MCF 10A (cell line): ENCODE measurements around the gene CSNK1G1. TPM values are rescaled to one million over a fixed set of nuclear protein-coding genes. Genes with fewer than 3 reads are reported as not detected.
"Not testable (repeated sequence)": the region's sequence is repeated elsewhere in the genome, so short reads cannot be mapped to it uniquely, and the experiment has no call there.

Source experiments
- Bru-seq: library from RNA; stranded (reverse); fragments of 400-500 nt; gene quantifications from one replicate; lab custom pipeline; 2021; lab: Mats Ljungman, UMichigan
- BruChase-seq, 2 experiments: library from RNA; stranded (reverse); fragments of 400-500 nt; gene quantifications; one replicate each; lab custom pipeline; 2021; lab: Mats Ljungman, UMichigan
- BruUV-seq: library from RNA; stranded (reverse); fragments of 400-500 nt; replicated peaks from 2 replicates; lab custom pipeline; 2021; lab: Mats Ljungman, UMichigan
- CTCF ChIA-PET: fragments of 300-600 bp; sonication (Branson Sonifier 250); formaldehyde crosslinking; extraction: SDS; loops from one replicate; lab custom pipeline; 2021; ENCODE audit warnings: antibody characterized with exemption, inconsistent platforms; lab: Yijun Ruan, JAX
- POLR2A ChIA-PET: fragments of 300-600, 350-650 bp; sonication (Branson Sonifier 250); formaldehyde crosslinking; extraction: SDS; loops from one replicate; lab custom pipeline; 2020; ENCODE audit warnings: antibody characterized with exemption, inconsistent platforms; lab: Yijun Ruan, JAX
- DNase-seq: peaks from one replicate; pipeline ENCODE4 v3.0.0-alpha.2; 2018; ENCODE audit not compliant: unreplicated experiment
- H3K27ac Mint-ChIP-seq: one replicate; pipeline ENCODE4 v1.8.0; 2022; ENCODE audit warnings: mild to moderate bottlenecking, low read depth, mixed read lengths; ENCODE audit not compliant: unreplicated experiment
- H3K27me3 Mint-ChIP-seq: one replicate; pipeline ENCODE4 v1.8.0; 2022; ENCODE audit warnings: mixed read lengths; ENCODE audit not compliant: insufficient read depth, unreplicated experiment
- H3K36me3 Mint-ChIP-seq: one replicate; pipeline ENCODE4 v1.8.0; 2022; ENCODE audit warnings: mild to moderate bottlenecking, moderate library complexity, mixed read lengths; ENCODE audit not compliant: insufficient read depth, unreplicated experiment
- H3K4me1 Mint-ChIP-seq: one replicate; pipeline ENCODE4 v1.8.0; 2022; ENCODE audit warnings: mixed read lengths; ENCODE audit not compliant: insufficient read depth, unreplicated experiment
- H3K4me3 Mint-ChIP-seq: one replicate; pipeline ENCODE4 v1.8.0; 2022; ENCODE audit warnings: mild to moderate bottlenecking, moderate library complexity, mixed read lengths; ENCODE audit not compliant: unreplicated experiment
- H3K9me3 Mint-ChIP-seq: one replicate; pipeline ENCODE4 v1.8.0; 2022; ENCODE audit warnings: mixed read lengths; ENCODE audit not compliant: unreplicated experiment
- CTCF ChIP-seq: fragments of 200-600 bp; IDR thresholded peaks from one replicate; pipeline ENCODE4 v1.8.0; 2022; ENCODE audit warnings: antibody characterized with exemption, mild to moderate bottlenecking; ENCODE audit not compliant: unreplicated experiment
- intact Hi-C: fragments of 100-400 bp; cut with micrococcal nuclease; formaldehyde crosslinking; loops from 2 replicates; pipeline ENCODE4 v1.14.1; 2022
- long read RNA-seq: library from polyadenylated mRNA; stranded (forward); transcript quantifications from one replicate; pipeline ENCODE4 v2.0.0, GENCODE V29; 2022
- total RNA-seq: library from RNA; stranded (reverse); gene quantifications from 2 replicates; pipeline ENCODE4 v1.2.3, GENCODE V29; 2022

CSNK1G1 gene
- total RNA-seq (29.1 and 31.0 TPM in 2 replicates), Bru-seq, nascent RNA (percentile 83 among the genes with signal in this experiment), BruChase-seq, experiment 1, labeled RNA remaining after a 6-hour chase (percentile 88 among the genes with signal in this experiment), BruChase-seq, experiment 2, labeled RNA remaining after a 2-hour chase (percentile 91 among the genes with signal in this experiment)
- long read RNA-seq, full-length matches to known transcripts: 4 of 13 reads
- long read RNA-seq, partial matches to known transcripts: 2 of 13 reads
- long read RNA-seq, other reads (novel, unspliced or antisense): 7 of 13 reads

- no peaks in the 10 kb centered on the region for H3K9me3 Mint-ChIP-seq
- intact Hi-C loops: loop anchor here (1.0 kb wide), 2 partner anchors 147 to 193 kb away; partner anchors contain the start of gene PPIB
- peak within 1 kb of the TSS; percentile 95 for H3K27ac Mint-ChIP-seq
- H3K4me3 Mint-ChIP-seq: peak within 1 kb of the TSS; percentile 85
- H3K4me1 Mint-ChIP-seq: peaks cover 12% of the 10 kb centered on the region
- H3K27me3 Mint-ChIP-seq: no peaks in the 10 kb centered on the region
- peak; percentile 96 for DNase-seq
- ChIA-PET POLR2A (interaction anchor here (0.6 to 6.7 kb wide), 16 partner anchors 10 to 267 kb away, joined by 3 to 54 read pairs (median 4); partner anchors contain the start of genes PPIB and TRIP4), CTCF (interaction anchor here (0.6 to 2.1 kb wide), 9 partner anchors 11 to 326 kb away, joined by 3 to 9 read pairs (median 3); no protein-coding TSS in a partner anchor)
- no TSS peak for BruUV-seq
- TF ChIP-seq CTCF: peak; percentile 62
- H3K36me3 Mint-ChIP-seq: peaks cover 32% of the 10 kb centered on the region
Observed at GRCh38 chr15:64355944-64356709, at the start of gene CSNK1G1. TSS of gene CSNK1G1 (minus strand) at chr15:64356173. CDS start at chr15:64300499, 55,674 bp downstream.

DNA sequence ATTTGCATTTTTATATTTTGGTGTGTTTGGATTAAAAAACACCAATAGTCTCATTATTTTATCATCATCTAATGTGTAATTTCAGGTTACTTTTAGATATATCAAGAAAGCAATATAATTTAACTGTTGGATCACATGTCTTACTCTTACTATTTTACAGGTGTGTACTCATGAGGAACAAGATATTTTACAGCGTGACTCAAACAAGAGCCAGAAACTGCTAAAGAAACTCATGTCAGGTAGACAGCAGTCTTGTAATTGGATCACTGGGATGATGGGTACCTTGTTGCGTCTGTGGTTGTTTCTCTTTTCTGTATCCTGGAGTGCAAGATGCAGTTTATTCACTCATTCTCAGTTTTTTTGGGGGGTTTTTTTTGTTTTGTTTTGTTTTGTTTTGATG lies 44.6 kb upstream of the CSNK1G1 start:
- ChIA-PET POLR2A (no interaction called here), CTCF (no interaction called here)
- Mint-ChIP-seq H3K36me3 (peaks cover 87% of the 10 kb centered on the region), H3K27ac (peak overlapping the region; percentile 12), H3K9me3 (no peaks in the 10 kb centered on the region), H3K4me1 (no peaks in the 10 kb centered on the region), H3K4me3 (no peak overlapping the region), H3K27me3 (no peaks in the 10 kb centered on the region)
- no peak for DNase-seq
- no TSS peak for BruUV-seq
- intact Hi-C loops: no loop called here
- TF ChIP-seq CTCF: no peak

DNA sequence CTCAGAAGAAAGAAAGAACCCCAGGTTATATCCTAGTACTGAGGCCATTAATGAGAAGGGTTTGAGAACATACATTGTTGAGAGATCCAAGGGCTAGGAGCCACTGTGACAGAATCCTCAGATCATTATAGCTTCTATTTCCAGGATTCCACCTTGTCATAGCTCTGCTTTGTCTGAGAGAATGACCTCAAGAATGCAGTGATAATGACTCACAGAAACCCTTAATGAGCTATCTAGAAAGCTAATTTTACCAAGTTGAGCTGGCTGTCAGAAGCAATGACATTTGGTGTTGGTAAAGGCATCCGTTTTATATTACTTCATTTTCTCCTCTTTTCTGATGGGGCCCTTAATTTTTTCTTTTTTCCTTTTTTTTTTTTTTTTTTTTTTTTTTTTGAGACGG lies 42.6 kb upstream of the CSNK1G1 start:
- Mint-ChIP-seq H3K9me3 (no peaks in the 10 kb centered on the region), H3K27me3 (no peaks in the 10 kb centered on the region), H3K4me1 (no peaks in the 10 kb centered on the region), H3K36me3 (peaks cover 91% of the 10 kb centered on the region), H3K27ac (no peak overlapping the region), H3K4me3 (no peak overlapping the region)
- no TSS peak for BruUV-seq
- CTCF ChIA-PET: interaction anchor here (1.0 to 1.7 kb wide), 2 partner anchors 25 to 27 kb away, joined by 5 to 7 read pairs; no protein-coding TSS in a partner anchor
- no peak for DNase-seq
- POLR2A ChIA-PET: interaction anchor here (0.6 to 1.1 kb wide), 3 partner anchors 14 to 84 kb away, joined by 3 to 4 read pairs (median 3); no protein-coding TSS in a partner anchor
- TF ChIP-seq CTCF: no peak
- intact Hi-C loops: no loop called here

- no peak for TF ChIP-seq CTCF
- Mint-ChIP-seq H3K27ac (peak overlapping the region; percentile 27), H3K36me3 (peaks cover 80% of the 10 kb centered on the region), H3K9me3 (no peaks in the 10 kb centered on the region), H3K27me3 (no peaks in the 10 kb centered on the region), H3K4me1 (no peaks in the 10 kb centered on the region), H3K4me3 (no peak overlapping the region)
- no peak for DNase-seq
- intact Hi-C loops: no loop called here
- ChIA-PET CTCF (no interaction called here), POLR2A (no interaction called here)
- BruUV-seq: no TSS peak
Observed at GRCh38 chr15:64396789-64397188, 40.8 kb upstream of the CSNK1G1 start.

DNA sequence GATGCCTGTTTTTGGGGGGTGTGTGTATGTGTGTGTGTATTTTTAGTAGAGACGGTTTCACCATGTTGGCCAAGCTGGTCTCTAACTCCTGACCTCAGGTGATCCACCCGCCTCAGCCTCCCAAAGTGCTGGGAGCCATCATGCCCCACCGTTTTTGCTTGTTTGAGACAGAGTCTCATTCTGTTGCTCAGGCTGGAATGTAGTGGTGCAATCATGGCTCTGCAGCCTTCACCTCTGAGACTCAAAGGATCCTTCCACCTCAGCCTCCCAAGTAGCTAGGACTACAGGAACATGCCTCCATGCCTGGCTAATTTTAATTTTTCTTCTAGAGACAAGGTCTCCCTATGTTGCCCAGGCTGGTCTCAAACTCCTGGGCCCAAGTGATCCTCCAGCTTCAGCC lies 36.5 kb upstream of the CSNK1G1 start:
- CTCF ChIA-PET, H3K4me3 Mint-ChIP-seq, intact Hi-C loops, POLR2A ChIA-PET, H3K27ac Mint-ChIP-seq, DNase-seq, H3K27me3 Mint-ChIP-seq, H3K9me3 Mint-ChIP-seq, BruUV-seq: not testable (repeated sequence)
- Mint-ChIP-seq H3K36me3 (peaks cover 41% of the 10 kb centered on the region), H3K4me1 (peaks cover 14% of the 10 kb centered on the region)
